HCT116 (cell line): ENCODE measurements around the gene KBTBD13. TPM values are rescaled to one million over a fixed set of nuclear protein-coding genes. Genes with fewer than 3 reads are reported as not detected.

Experiments
- ATAC-seq: fragments of 200-7000 bp; cut with Tn5 transposase; 2 replicates; pipeline ENCODE4 v1.9.1; 2020; ENCODE audit warnings: mild to moderate bottlenecking, moderate library complexity
- BruUV-seq: library from RNA; stranded (reverse); fragments of 400-500 nt; replicated peaks from 2 replicates; lab custom pipeline; 2021; lab: Mats Ljungman, UMichigan
- CTCF ChIA-PET: fragments of 300-600 bp; sonication (Branson Sonifier 250); formaldehyde crosslinking; loops from one replicate; lab custom pipeline; 2021; ENCODE audit warnings: antibody characterized with exemption; lab: Charles Lee
- POLR2A ChIA-PET: fragments of 300-600, 350-600 bp; sonication (Branson Sonifier 250); formaldehyde crosslinking; loops from one replicate; lab custom pipeline; 2021; ENCODE audit warnings: antibody characterized with exemption; lab: Charles Lee
- RAD21 ChIA-PET, 2 experiments: fragments of 300-600 bp; sonication (Branson Sonifier 250); formaldehyde crosslinking; loops; one replicate each; lab custom pipeline; 2023; ENCODE audit warnings: low total read pairs in 2 of 2; ENCODE audit not compliant: uncharacterized antibody in 2 of 2, unreplicated experiment in 2 of 2, low non-redundant PET in 1 of 2; lab: Charles Lee
- DNase-seq: peaks from one replicate; pipeline ENCODE4 v3.0.0-alpha.2; 2010; ENCODE audit warnings: low read depth, low spot score
- H2AFZ ChIP-seq: fragments of 200-600 bp; shearing (Covaris generic), sonication (generic); 2 replicates; pipeline ENCODE4 v1.6.1; 2017; ENCODE audit warnings: low read depth, mixed run types, mixed read lengths, antibody characterized with exemption, low read length; ENCODE audit not compliant: poor library complexity, severe bottlenecking
- H3K27ac ChIP-seq: 2 replicates; pipeline ENCODE4 v1.5.1; 2012; ENCODE audit warnings: low read depth, low read length
- H3K27me3 ChIP-seq: fragments of 200-600 bp; sonication (generic); 2 replicates; pipeline ENCODE4 v1.6.1; 2016; ENCODE audit warnings: mixed run types, low read length, mixed read lengths; ENCODE audit not compliant: insufficient read depth
- H3K36me3 ChIP-seq, 2 experiments: fragments of 200-500 bp in 1 of 2; fragments of 200-600 bp in 1 of 2; sonication (Bioruptor generic) in 1 of 2; sonication (generic) in 1 of 2; 2 replicates each; pipeline versions ENCODE4 v1.5.1 to v1.6.1; 2014 to 2016; ENCODE audit warnings: low read length in 2 of 2, inconsistent platforms in 1 of 2, mixed read lengths in 1 of 2, mixed run types in 1 of 2; ENCODE audit not compliant: insufficient read depth in 2 of 2, control insufficient read depth in 1 of 2
- H3K4me1 ChIP-seq, 2 experiments: fragments of 200-600 bp in 1 of 2; sonication (generic) in 1 of 2; 2 replicates each; pipeline versions ENCODE4 v1.5.1 to v1.6.1; 2012 to 2017; ENCODE audit warnings: low read length in 2 of 2, inconsistent platforms in 1 of 2, mild to moderate bottlenecking in 1 of 2, mixed read lengths in 1 of 2, mixed run types in 1 of 2, moderate library complexity in 1 of 2; ENCODE audit not compliant: insufficient read depth in 2 of 2, control insufficient read depth in 1 of 2
- H3K4me2 ChIP-seq: fragments of 200-600 bp; sonication (generic); 2 replicates; pipeline ENCODE4 v1.6.1; 2017; ENCODE audit warnings: mixed run types, low read length, mixed read lengths
- H3K4me3 ChIP-seq, 2 experiments: fragments of 200-600 bp in 1 of 2; sonication (generic) in 1 of 2; replicated peaks in 1 of 2; 2 replicates each; pipeline ENCODE4 v1.5.1; 2011 to 2016; ENCODE audit warnings: low read length in 2 of 2, control low read depth in 1 of 2, low read depth in 1 of 2, mild to moderate bottlenecking in 1 of 2, mixed read lengths in 1 of 2, mixed run types in 1 of 2
- H3K79me2 ChIP-seq: fragments of 200-600 bp; sonication (generic); 2 replicates; pipeline ENCODE4 v1.6.1; 2017; ENCODE audit warnings: mild to moderate bottlenecking, mixed run types, low read length, moderate library complexity, mixed read lengths; ENCODE audit not compliant: insufficient read depth
- H3K9ac ChIP-seq: fragments of 200-600 bp; sonication (generic); 2 replicates; pipeline ENCODE4 v1.6.1; 2016; ENCODE audit warnings: low read length, mixed read lengths
- H3K9me2 ChIP-seq: fragments of 200-600 bp; sonication (generic), shearing (Covaris generic); 2 replicates; pipeline ENCODE4 v1.6.1; 2017; ENCODE audit warnings: mixed run types, mild to moderate bottlenecking, moderate library complexity; ENCODE audit not compliant: insufficient read depth
- H3K9me3 ChIP-seq, 2 experiments: fragments of 200-500 bp in 1 of 2; fragments of 200-600 bp in 1 of 2; sonication (Bioruptor generic) in 1 of 2; sonication (generic) in 1 of 2; 2 replicates each; pipeline ENCODE4 v1.6.1; 2014 to 2017; ENCODE audit warnings: low read length in 2 of 2, mixed read lengths in 2 of 2, inconsistent platforms in 1 of 2, low read depth in 1 of 2, mild to moderate bottlenecking in 1 of 2, mixed run types in 1 of 2, moderate library complexity in 1 of 2; ENCODE audit not compliant: control insufficient read depth in 1 of 2, insufficient read depth in 1 of 2
- H4K20me1 ChIP-seq: fragments of 200-600 bp; sonication (generic), shearing (Covaris generic); 2 replicates; pipeline ENCODE4 v1.6.1; 2017; ENCODE audit warnings: mixed run types, mild to moderate bottlenecking, moderate library complexity; ENCODE audit not compliant: insufficient read depth
- CBX3 ChIP-seq: IDR thresholded peaks from 2 replicates; pipeline ENCODE4 v1.6.1; 2012; ENCODE audit warnings: low read depth
- CEBPB ChIP-seq: IDR thresholded peaks from 2 replicates; pipeline ENCODE4 v1.6.1; 2012; ENCODE audit warnings: low read depth
- EZH2phosphoT487 ChIP-seq: fragments of 200-600 bp; IDR thresholded peaks from 2 replicates; pipeline ENCODE4 v1.6.1; 2018; ENCODE audit warnings: antibody characterized with exemption, borderline replicate concordance
- FOSL1 ChIP-seq: IDR thresholded peaks from 2 replicates; pipeline ENCODE4 v1.6.1; 2012; ENCODE audit warnings: low read depth
- RAD21 ChIP-seq: IDR thresholded peaks from 2 replicates; pipeline ENCODE4 v1.6.1; 2012; ENCODE audit warnings: low read depth, mild to moderate bottlenecking
- SIN3A ChIP-seq: IDR thresholded peaks from 2 replicates; pipeline ENCODE4 v1.6.1; 2012; ENCODE audit warnings: low read depth
- SRF ChIP-seq: IDR thresholded peaks from 2 replicates; pipeline ENCODE4 v1.6.1; 2012; ENCODE audit warnings: low read depth
- TCF7L2 ChIP-seq: IDR thresholded peaks from 2 replicates; pipeline ENCODE4 v1.7.0; 2011; ENCODE audit warnings: borderline replicate concordance, inconsistent platforms; ENCODE audit not compliant: insufficient read depth, insufficient read length; ENCODE audit errors: extremely low read depth
- YY1 ChIP-seq: IDR thresholded peaks from 2 replicates; pipeline ENCODE4 v1.6.1; 2011; ENCODE audit warnings: low read length, low read depth, moderate library complexity, mild to moderate bottlenecking; ENCODE audit not compliant: insufficient replicate concordance; ENCODE audit errors: extremely low read depth
- ZNF274 ChIP-seq: fragments of 200-500 bp; sonication (Bioruptor generic); IDR thresholded peaks from 2 replicates; pipeline ENCODE4 v1.6.1; 2014; ENCODE audit warnings: mild to moderate bottlenecking, low read depth, low read length, inconsistent platforms
- intact Hi-C: fragments of 100-400 bp; cut with micrococcal nuclease; formaldehyde crosslinking; loops from 2 replicates; pipeline ENCODE4 v1.10.0; 2022
- total RNA-seq: library from RNA; stranded (reverse); gene quantifications from one replicate; pipeline ENCODE4 v1.2.1, GENCODE V29; 2021; ENCODE audit not compliant: unreplicated experiment
- TF ChIP-seq, protein P1 (sequence below): IDR thresholded peaks from 2 replicates; pipeline ENCODE4 v1.6.1; 2012; ENCODE audit warnings: low read depth
- TF ChIP-seq, protein P2 (sequence below): IDR thresholded peaks from 2 replicates; pipeline ENCODE4 v1.6.1; 2012

KBTBD13 gene
- total RNA-seq, 1 experiment from 2014 or later, result not detected

DNA sequence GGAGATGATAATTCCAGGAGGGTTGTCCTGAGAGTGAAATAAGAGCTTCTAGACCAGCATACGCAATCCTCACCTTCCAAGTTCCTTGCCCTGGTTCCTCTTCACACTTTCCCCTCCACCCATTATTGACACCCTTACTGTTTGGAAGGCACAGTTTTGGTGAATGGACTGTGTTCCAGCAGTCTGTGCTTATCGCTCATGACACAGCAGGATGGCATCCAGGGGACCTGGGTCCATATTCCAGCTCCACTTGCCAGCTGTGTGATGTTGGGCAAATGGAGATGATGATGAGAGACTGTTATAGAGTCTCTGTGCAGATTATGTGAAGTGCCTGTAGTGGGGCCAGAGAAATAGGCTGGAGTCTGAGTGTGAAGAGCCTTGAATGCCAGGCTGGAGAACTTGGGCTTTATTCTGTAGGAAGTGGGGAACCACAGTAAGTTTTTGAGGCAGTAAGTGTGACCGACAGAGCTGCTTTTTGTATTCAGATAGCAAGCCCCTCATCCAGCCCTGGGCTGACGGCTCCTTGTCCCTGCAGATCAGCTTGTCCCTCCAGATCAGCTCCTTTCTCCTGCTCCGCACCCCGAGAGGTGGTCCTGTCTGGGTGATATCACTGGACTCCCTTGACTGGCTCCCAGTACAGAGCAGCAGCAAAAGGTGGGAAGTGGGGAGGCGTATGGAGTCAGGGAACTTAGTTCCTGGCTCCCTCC is 8.1 kb downstream of the KBTBD13 start (continued):
- TF ChIP-seq, protein P1, sequence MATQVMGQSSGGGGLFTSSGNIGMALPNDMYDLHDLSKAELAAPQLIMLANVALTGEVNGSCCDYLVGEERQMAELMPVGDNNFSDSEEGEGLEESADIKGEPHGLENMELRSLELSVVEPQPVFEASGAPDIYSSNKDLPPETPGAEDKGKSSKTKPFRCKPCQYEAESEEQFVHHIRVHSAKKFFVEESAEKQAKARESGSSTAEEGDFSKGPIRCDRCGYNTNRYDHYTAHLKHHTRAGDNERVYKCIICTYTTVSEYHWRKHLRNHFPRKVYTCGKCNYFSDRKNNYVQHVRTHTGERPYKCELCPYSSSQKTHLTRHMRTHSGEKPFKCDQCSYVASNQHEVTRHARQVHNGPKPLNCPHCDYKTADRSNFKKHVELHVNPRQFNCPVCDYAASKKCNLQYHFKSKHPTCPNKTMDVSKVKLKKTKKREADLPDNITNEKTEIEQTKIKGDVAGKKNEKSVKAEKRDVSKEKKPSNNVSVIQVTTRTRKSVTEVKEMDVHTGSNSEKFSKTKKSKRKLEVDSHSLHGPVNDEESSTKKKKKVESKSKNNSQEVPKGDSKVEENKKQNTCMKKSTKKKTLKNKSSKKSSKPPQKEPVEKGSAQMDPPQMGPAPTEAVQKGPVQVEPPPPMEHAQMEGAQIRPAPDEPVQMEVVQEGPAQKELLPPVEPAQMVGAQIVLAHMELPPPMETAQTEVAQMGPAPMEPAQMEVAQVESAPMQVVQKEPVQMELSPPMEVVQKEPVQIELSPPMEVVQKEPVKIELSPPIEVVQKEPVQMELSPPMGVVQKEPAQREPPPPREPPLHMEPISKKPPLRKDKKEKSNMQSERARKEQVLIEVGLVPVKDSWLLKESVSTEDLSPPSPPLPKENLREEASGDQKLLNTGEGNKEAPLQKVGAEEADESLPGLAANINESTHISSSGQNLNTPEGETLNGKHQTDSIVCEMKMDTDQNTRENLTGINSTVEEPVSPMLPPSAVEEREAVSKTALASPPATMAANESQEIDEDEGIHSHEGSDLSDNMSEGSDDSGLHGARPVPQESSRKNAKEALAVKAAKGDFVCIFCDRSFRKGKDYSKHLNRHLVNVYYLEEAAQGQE, result no peak
- TF ChIP-seq SRF (no peak), YY1 (no peak), FOSL1 (no peak), SIN3A (no peak), CBX3 (no peak), TCF7L2 (no peak), ZNF274 (no peak)

DNA sequence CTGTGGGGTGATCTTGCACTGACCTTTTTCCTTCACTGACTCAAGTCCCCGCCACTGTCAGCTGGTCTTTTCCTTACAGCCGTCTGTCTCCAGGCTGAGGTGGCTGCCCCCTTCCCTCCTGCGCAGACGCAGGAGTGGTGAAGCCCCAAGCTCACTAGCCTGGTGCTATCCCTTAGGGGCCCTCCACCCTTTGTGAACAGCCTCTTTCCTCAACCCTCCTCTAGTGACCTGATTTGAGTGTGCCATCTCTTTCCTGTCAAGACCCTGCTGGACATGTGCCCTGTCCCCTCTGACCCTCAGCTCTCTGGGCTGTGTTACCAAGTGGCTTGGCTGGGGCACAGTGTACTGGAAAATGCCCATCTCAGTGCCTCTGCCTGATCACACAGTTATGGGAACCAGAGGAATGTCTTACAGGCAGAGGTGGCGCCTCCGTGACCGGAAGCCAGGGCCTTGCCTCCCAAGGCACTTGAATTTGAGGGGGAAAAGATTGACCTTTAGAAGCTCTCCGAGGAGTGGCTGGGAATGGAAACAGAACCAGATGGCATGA is 8.7 kb downstream of the KBTBD13 start:
- ChIA-PET RAD21 (no interaction called here), POLR2A (no interaction called here), CTCF (interaction anchor here (1.2 to 1.9 kb wide), 2 partner anchors 11 to 51 kb away, joined by 3 to 6 read pairs; no protein-coding TSS in a partner anchor)
- H3K27me3 ChIP-seq, result peaks cover 7% of the 10 kb centered on the region; the same call in 1 of the 2 replicates
- H3K4me1 ChIP-seq, result peaks cover 0 to 5% of the 10 kb centered on the region in 2 experiments; a peak in 2 of 4 replicates
- H3K9ac ChIP-seq, result no peak overlapping the region
- no peak for TF ChIP-seq TCF7L2
- no peak for TF ChIP-seq RAD21
- no peak for TF ChIP-seq EZH2phosphoT487
- TF ChIP-seq, protein P2, sequence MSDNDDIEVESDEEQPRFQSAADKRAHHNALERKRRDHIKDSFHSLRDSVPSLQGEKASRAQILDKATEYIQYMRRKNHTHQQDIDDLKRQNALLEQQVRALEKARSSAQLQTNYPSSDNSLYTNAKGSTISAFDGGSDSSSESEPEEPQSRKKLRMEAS, result no peak
- no peak for TF ChIP-seq CEBPB
- no peak overlapping the region for H2AFZ ChIP-seq
- no peak overlapping the region for H3K27ac ChIP-seq
- no peaks in the 10 kb centered on the region for H3K79me2 ChIP-seq
- no peak for ATAC-seq
- no peaks in the 10 kb centered on the region for H3K9me3 ChIP-seq
- H4K20me1 ChIP-seq, result no peaks in the 10 kb centered on the region
- no peak overlapping the region for H3K4me3 ChIP-seq
- intact Hi-C loops, result no loop called here
- no TSS peak for BruUV-seq
- no peak for DNase-seq
- H3K36me3 ChIP-seq, result no peaks in the 10 kb centered on the region
- no peaks in the 10 kb centered on the region for H3K9me2 ChIP-seq
- no peak overlapping the region for H3K4me2 ChIP-seq
